ENCODE results near the gene RORB.

- no peak for TF ChIP-seq POLR2A (IDR thresholded peaks at IDR 0.05)
- no peak for TF ChIP-seq CTCF (IDR thresholded peaks at IDR 0.05)
Observed at GRCh38 chr9:74721696-74722660, 224.8 kb downstream of the RORB start.
